ENCODE data around the gene DUOX1. TPM values are rescaled to one million over a fixed set of nuclear protein-coding genes. Genes with fewer than 3 reads are reported as not detected.
A peak's percentile ranks its signal among the peaks of the same experiment; 100 is the strongest.
"Not testable (repeated sequence)": the region's sequence is repeated elsewhere in the genome, so short reads cannot be mapped to it uniquely, and the experiment has no call there.

Gene DUOX1
- not detected for total RNA-seq

GRCh38 chr15:45129651-45130129, at the start of gene DUOX1, which contains the start of gene DUOXA1:
DUOX1 (plus strand) TSS chr15:45129994; CDS start chr15:45131967, 1,973 bp downstream.
DUOXA1 (minus strand) TSS chr15:45129879; CDS start chr15:45123014, 6,865 bp downstream.
- Mint-ChIP-seq H3K4me3 (peak within 1 kb of the TSS; percentile 2), H3K27me3 (peaks cover 67% of the 10 kb centered on the region), H3K4me1 (peaks cover 3% of the 10 kb centered on the region), H3K36me3 (no peaks in the 10 kb centered on the region), H3K27ac (no peak within 1 kb of the TSS), H3K9me3 (no peaks in the 10 kb centered on the region)
- ATAC-seq (ENCODE audit: low read depth) (peak; percentile 78), DNase-seq (peak; percentile 55)
- POLR2A ChIA-PET = no interaction called here

- H3K27me3 Mint-ChIP-seq = peaks cover 11% of the 10 kb centered on the region
- H3K4me1 Mint-ChIP-seq; H3K27ac Mint-ChIP-seq; H3K9me3 Mint-ChIP-seq; DNase-seq; ATAC-seq (ENCODE audit: low read depth); H3K4me3 Mint-ChIP-seq; POLR2A ChIA-PET; H3K36me3 Mint-ChIP-seq: not testable (repeated sequence)
Measured at GRCh38 chr15:45080593-45080992, 49.2 kb upstream of the DUOX1 start.

GRCh38 chr15:45082412-45082811, 47.4 kb upstream of the DUOX1 start:
- H3K9me3 Mint-ChIP-seq; POLR2A ChIA-PET; H3K27ac Mint-ChIP-seq; H3K4me3 Mint-ChIP-seq; H3K36me3 Mint-ChIP-seq; H3K4me1 Mint-ChIP-seq; DNase-seq; ATAC-seq (ENCODE audit: low read depth): not testable (repeated sequence)
- H3K27me3 Mint-ChIP-seq = peaks cover 17% of the 10 kb centered on the region

- H3K36me3 Mint-ChIP-seq = no peaks in the 10 kb centered on the region
Measured at GRCh38 chr15:45083223-45083622, 46.6 kb upstream of the DUOX1 start.

GRCh38 chr15:45084163-45084562, 45.6 kb upstream of the DUOX1 start:
- peaks cover 18% of the 10 kb centered on the region for H3K27me3 Mint-ChIP-seq

More at GRCh38 chr15:45083223-45083622, 46.6 kb upstream of the DUOX1 start:
- Mint-ChIP-seq H3K4me1 (no peaks in the 10 kb centered on the region), H3K27ac (no peak overlapping the region), H3K27me3 (peaks cover 18% of the 10 kb centered on the region), H3K4me3 (no peak overlapping the region), H3K9me3 (no peaks in the 10 kb centered on the region)
- POLR2A ChIA-PET = no interaction called here
- DNase-seq (no peak), ATAC-seq (ENCODE audit: low read depth) (no peak)

GRCh38 chr15:45087513-45087912, 42.3 kb upstream of the DUOX1 start:
- no peak overlapping the region for H3K27ac Mint-ChIP-seq
- no peak overlapping the region for H3K4me3 Mint-ChIP-seq
- H3K27me3 Mint-ChIP-seq = peaks cover 26% of the 10 kb centered on the region
- H3K36me3 Mint-ChIP-seq = no peaks in the 10 kb centered on the region
- POLR2A ChIA-PET = no interaction called here
- no peak for DNase-seq
- H3K4me1 Mint-ChIP-seq = no peaks in the 10 kb centered on the region
- ATAC-seq (ENCODE audit: low read depth) = no peak
- no peaks in the 10 kb centered on the region for H3K9me3 Mint-ChIP-seq

More at GRCh38 chr15:45084163-45084562, 45.6 kb upstream of the DUOX1 start:
- POLR2A ChIA-PET = no interaction called here
- Mint-ChIP-seq H3K27ac (no peak overlapping the region), H3K9me3 (no peaks in the 10 kb centered on the region), H3K4me1 (no peaks in the 10 kb centered on the region), H3K36me3 (no peaks in the 10 kb centered on the region), H3K4me3 (no peak overlapping the region)
- ATAC-seq (ENCODE audit: low read depth) (no peak), DNase-seq (no peak)

GRCh38 chr15:45088801-45089711, 40.7 kb upstream of the DUOX1 start:
- Mint-ChIP-seq H3K4me3 (no peak overlapping the region), H3K36me3 (no peaks in the 10 kb centered on the region), H3K9me3 (no peaks in the 10 kb centered on the region)

GRCh38 chr15:45089712-45090373, 40.0 kb upstream of the DUOX1 start:
- POLR2A ChIA-PET = no interaction called here
- Mint-ChIP-seq H3K27ac (no peak overlapping the region), H3K9me3 (no peaks in the 10 kb centered on the region), H3K4me1 (no peaks in the 10 kb centered on the region), H3K4me3 (no peak overlapping the region), H3K27me3 (peaks cover 15% of the 10 kb centered on the region), H3K36me3 (no peaks in the 10 kb centered on the region)
- DNase-seq (no peak), ATAC-seq (ENCODE audit: low read depth) (no peak)

More at GRCh38 chr15:45088801-45089711, 40.7 kb upstream of the DUOX1 start:
- POLR2A ChIA-PET = no interaction called here
- no peak for DNase-seq
- no peak for ATAC-seq (ENCODE audit: low read depth)
- Mint-ChIP-seq H3K27ac (no peak overlapping the region), H3K4me1 (no peaks in the 10 kb centered on the region), H3K27me3 (peaks cover 18% of the 10 kb centered on the region)

- no peaks in the 10 kb centered on the region for H3K4me1 Mint-ChIP-seq
- DNase-seq = no peak
- H3K9me3 Mint-ChIP-seq = no peaks in the 10 kb centered on the region
- no peaks in the 10 kb centered on the region for H3K36me3 Mint-ChIP-seq
- peaks cover 15% of the 10 kb centered on the region for H3K27me3 Mint-ChIP-seq
- no peak overlapping the region for H3K4me3 Mint-ChIP-seq
- no peak overlapping the region for H3K27ac Mint-ChIP-seq
- POLR2A ChIA-PET = no interaction called here
- no peak for ATAC-seq (ENCODE audit: low read depth)
Measured at GRCh38 chr15:45091161-45091560, 38.6 kb upstream of the DUOX1 start.

- H3K27me3 Mint-ChIP-seq = peaks cover 15% of the 10 kb centered on the region
- H3K36me3 Mint-ChIP-seq = no peaks in the 10 kb centered on the region
- POLR2A ChIA-PET = no interaction called here
- DNase-seq (no peak), ATAC-seq (ENCODE audit: low read depth) (no peak)
- H3K27ac Mint-ChIP-seq = no peak overlapping the region
- no peaks in the 10 kb centered on the region for H3K9me3 Mint-ChIP-seq
- no peak overlapping the region for H3K4me3 Mint-ChIP-seq
- no peaks in the 10 kb centered on the region for H3K4me1 Mint-ChIP-seq
Measured at GRCh38 chr15:45091576-45091975, 38.2 kb upstream of the DUOX1 start.

GRCh38 chr15:45093013-45093412, 36.8 kb upstream of the DUOX1 start:
- ATAC-seq (ENCODE audit: low read depth) (no peak), DNase-seq (no peak)
- Mint-ChIP-seq H3K27me3 (peaks cover 8% of the 10 kb centered on the region), H3K4me1 (no peaks in the 10 kb centered on the region), H3K4me3 (no peak overlapping the region), H3K9me3 (no peaks in the 10 kb centered on the region), H3K36me3 (no peaks in the 10 kb centered on the region), H3K27ac (no peak overlapping the region)
- POLR2A ChIA-PET = no interaction called here

- no peaks in the 10 kb centered on the region for H3K9me3 Mint-ChIP-seq
- H3K27ac Mint-ChIP-seq = no peak overlapping the region
- peaks cover 8% of the 10 kb centered on the region for H3K27me3 Mint-ChIP-seq
- H3K4me1 Mint-ChIP-seq = no peaks in the 10 kb centered on the region
- H3K4me3 Mint-ChIP-seq = no peak overlapping the region
- H3K36me3 Mint-ChIP-seq = no peaks in the 10 kb centered on the region
- POLR2A ChIA-PET = no interaction called here
- no peak for ATAC-seq (ENCODE audit: low read depth)
- DNase-seq = no peak
Measured at GRCh38 chr15:45093622-45094357, 36.0 kb upstream of the DUOX1 start.

GRCh38 chr15:45094358-45094730, 35.5 kb upstream of the DUOX1 start:
- H3K27me3 Mint-ChIP-seq = peaks cover 8% of the 10 kb centered on the region
- H3K36me3 Mint-ChIP-seq = no peaks in the 10 kb centered on the region
- DNase-seq = no peak
- POLR2A ChIA-PET = no interaction called here
- H3K9me3 Mint-ChIP-seq = no peaks in the 10 kb centered on the region
- ATAC-seq (ENCODE audit: low read depth) = no peak
- no peak overlapping the region for H3K4me3 Mint-ChIP-seq
- H3K27ac Mint-ChIP-seq = no peak overlapping the region
- no peaks in the 10 kb centered on the region for H3K4me1 Mint-ChIP-seq

Measured in activated naive CD8-positive, alpha-beta T cell treated with anti-CD3 and anti-CD28 coated beads, Interleukin-2, amount 10 ng/mL, durations not matched to agents 7 days and 5 days (primary cell).